A549 (cell line): Measurements from ENCODE around the gene TMEM198. TPM values are rescaled to one million over a fixed set of nuclear protein-coding genes. Genes with fewer than 3 reads are reported as not detected.

Experiments
- ATAC-seq, 2 experiments: fragments of 200-7000 bp in 1 of 2; fragments of >200 bp in 1 of 2; cut with Nextera tagmentation in 1 of 2; cut with Tn5 transposase in 1 of 2; 3 replicates each; pipeline versions ENCODE4 v1.8.0 to v1.9.1; 2018 to 2020; ENCODE audit warnings: mild to moderate bottlenecking in 1 of 2, moderate library complexity in 1 of 2
- CTCF ChIA-PET: fragments of 300-600 bp; sonication (Branson Sonifier 250); formaldehyde crosslinking; extraction: SDS; loops from one replicate; lab custom pipeline; 2021; ENCODE audit warnings: antibody characterized with exemption, inconsistent platforms; lab: Yijun Ruan, JAX
- POLR2A ChIA-PET: fragments of 350-600 bp; formaldehyde crosslinking; extraction: SDS; loops from one replicate; lab custom pipeline; 2021; ENCODE audit warnings: antibody characterized with exemption, inconsistent platforms; lab: Yijun Ruan, JAX
- DNase-seq, 2 experiments: peaks; one replicate each; pipeline versions ENCODE4 v3.0.0 to v3.0.0-alpha.2; 2011 to 2016; ENCODE audit warnings: low read depth in 1 of 2, low spot score in 1 of 2
- FAIRE-seq: peaks from 2 replicates; lab custom pipeline; 2011; peaks lifted over from hg19 to GRCh38; lab: Jason Lieb, UNC
- H3K27ac ChIP-seq, 2 experiments: fragments of >200 bp; sonication (Bioruptor Twin); formaldehyde crosslinking; 3 replicates each; pipeline ENCODE4 v1.5.1; 2016 to 2017
- H3K4me1 ChIP-seq: fragments of >200 bp; sonication (Bioruptor Twin); formaldehyde crosslinking; 3 replicates; pipeline ENCODE4 v1.6.1; 2016
- H3K4me2 ChIP-seq: fragments of >200 bp; sonication (Bioruptor Twin); formaldehyde crosslinking; 3 replicates; pipeline ENCODE4 v1.6.1; 2016
- H3K4me3 ChIP-seq: fragments of >200 bp; sonication (Bioruptor Twin); formaldehyde crosslinking; 3 replicates; pipeline ENCODE4 v1.5.1; 2016
- H3K9me3 ChIP-seq: fragments of >200 bp; sonication (Bioruptor Twin); formaldehyde crosslinking; 3 replicates; pipeline ENCODE4 v1.6.1; 2016
- ATOH8 ChIP-seq: fragments of 250-450 bp; sonication (Bioruptor Pico); IDR thresholded peaks from 2 replicates; pipeline ENCODE4 v1.5.0; 2020; ENCODE audit warnings: low read depth, mild to moderate bottlenecking, moderate library complexity
- BCL3 ChIP-seq: fragments of >200 bp; sonication (Bioruptor Twin); formaldehyde crosslinking; IDR thresholded peaks from 3 replicates; pipeline ENCODE4 v1.6.1; 2016
- CBX8 ChIP-seq: fragments of 200-600 bp; sonication (generic); IDR thresholded peaks from 2 replicates; pipeline ENCODE4 v1.6.1; 2016
- CHD4 ChIP-seq: fragments of 200-600 bp; sonication (generic); IDR thresholded peaks from 2 replicates; pipeline ENCODE4 v1.6.1; 2016; ENCODE audit warnings: antibody characterized with exemption, mild to moderate bottlenecking, borderline replicate concordance
- EHF ChIP-seq: fragments of 250-450 bp; sonication (Bioruptor Pico); IDR thresholded peaks from 2 replicates; pipeline ENCODE4 v1.5.0; 2020; ENCODE audit warnings: mild to moderate bottlenecking
- EP300 ChIP-seq, 2 experiments: fragments of >200 bp; sonication (Bioruptor Twin); formaldehyde crosslinking; IDR thresholded peaks; 2 replicates in 1 of 2; 3 replicates in 1 of 2; pipeline ENCODE4 v1.6.1; 2016 to 2017
- ESRRA ChIP-seq: fragments of 150-350 bp; IDR thresholded peaks from 2 replicates; pipeline ENCODE4 v1.6.1; 2014; ENCODE audit warnings: mild to moderate bottlenecking, low read length, borderline replicate concordance
- GATA3 ChIP-seq: IDR thresholded peaks from 2 replicates; pipeline ENCODE4 v1.6.1; 2012; ENCODE audit warnings: borderline replicate concordance
- HOXA7 ChIP-seq: fragments of 250-450 bp; sonication (Bioruptor Pico); IDR thresholded peaks from 2 replicates; pipeline ENCODE4 v1.5.0; 2020; ENCODE audit warnings: mild to moderate bottlenecking, moderate library complexity
- HOXB13 ChIP-seq: fragments of 250-450 bp; sonication (Bioruptor Pico); IDR thresholded peaks from 2 replicates; pipeline ENCODE4 v1.5.0; 2020; ENCODE audit warnings: low read depth, mild to moderate bottlenecking, moderate library complexity
- HOXB5 ChIP-seq: fragments of 250-450 bp; sonication (Bioruptor Pico); IDR thresholded peaks from 2 replicates; pipeline ENCODE4 v1.5.0; 2020; ENCODE audit warnings: mild to moderate bottlenecking, moderate library complexity
- JUN ChIP-seq, 2 experiments: fragments of >200 bp; sonication (Bioruptor Twin); formaldehyde crosslinking; IDR thresholded peaks; 2 replicates in 1 of 2; 3 replicates in 1 of 2; pipeline ENCODE4 v1.6.1; 2016 to 2017
- KDM1A ChIP-seq: fragments of 200-600 bp; sonication (generic); IDR thresholded peaks from 2 replicates; pipeline ENCODE4 v1.6.1; 2016; ENCODE audit warnings: low read depth, mild to moderate bottlenecking
- KDM5A ChIP-seq: fragments of 200-600 bp; sonication (generic); IDR thresholded peaks from 2 replicates; pipeline ENCODE4 v1.6.1; 2016; ENCODE audit warnings: antibody characterized with exemption, mild to moderate bottlenecking
- PHF8 ChIP-seq: fragments of 200-600 bp; sonication (generic); IDR thresholded peaks from 2 replicates; pipeline ENCODE4 v1.6.1; 2016; ENCODE audit warnings: low read depth, mild to moderate bottlenecking, antibody characterized with exemption, moderate library complexity, borderline replicate concordance
- POLR2A ChIP-seq: IDR thresholded peaks from 2 replicates; pipeline ENCODE4 v1.6.1; 2012; ENCODE audit warnings: mild to moderate bottlenecking, low read length
- RAD21 ChIP-seq, 2 experiments: fragments of >200 bp in 1 of 2; sonication (Bioruptor Twin) in 1 of 2; formaldehyde crosslinking in 1 of 2; IDR thresholded peaks in 1 of 2; conservative IDR thresholded peaks in 1 of 2; 2 replicates in 1 of 2; 3 replicates in 1 of 2; pipeline ENCODE4 v1.6.1; 2012 to 2018; ENCODE audit warnings: inconsistent platforms in 1 of 2
- RFX5 ChIP-seq: fragments of 450-650 bp; IDR thresholded peaks from 2 replicates; pipeline ENCODE4 v1.7.1; 2014; ENCODE audit warnings: antibody characterized with exemption, mild to moderate bottlenecking, moderate library complexity
- TFCP2L1 ChIP-seq: fragments of 250-450 bp; sonication (Bioruptor Pico); IDR thresholded peaks from 2 replicates; pipeline ENCODE4 v1.5.0; 2021; ENCODE audit warnings: mild to moderate bottlenecking
- TP53 ChIP-seq: fragments of 250-450 bp; sonication (Bioruptor Pico); IDR thresholded peaks from 2 replicates; pipeline ENCODE4 v1.5.0; 2021; ENCODE audit warnings: mild to moderate bottlenecking, moderate library complexity
- ZC3H11A ChIP-seq: fragments of 450-650 bp; IDR thresholded peaks from 2 replicates; pipeline ENCODE4 v1.6.1; 2014; ENCODE audit warnings: antibody characterized with exemption, mild to moderate bottlenecking
- ZFP36 ChIP-seq: fragments of 450-650 bp; IDR thresholded peaks from 2 replicates; pipeline ENCODE4 v1.6.1; 2014; ENCODE audit warnings: borderline replicate concordance; ENCODE audit not compliant: partially characterized antibody
- WGBS: methylation state at CpG from one replicate; pipeline ENCODE4 v1.1.6; 2017; ENCODE audit errors: missing lambda C conversion rate; 5-methylcytosine and 5-hydroxymethylcytosine counted together
- polyA plus RNA-seq, 4 experiments: library from polyadenylated mRNA; depleted of rRNA in 3 of 4; stranded (reverse); fragments of >200 nt; fragmentation: RNase III in 1 of 4; extraction: RNeasy Plus Mini Kit Qiagen cat#74134 plus additional on column Dnase treatment in 1 of 4; gene quantifications; 2 replicates in 3 of 4; 3 replicates in 1 of 4; pipeline ENCODE4 v1.2.3, GENCODE V29; 2011 to 2017
- TF ChIP-seq, protein P1 (sequence below): IDR thresholded peaks from 2 replicates; pipeline ENCODE4 v1.6.1; 2012
- TF ChIP-seq, protein P2 (sequence below): IDR thresholded peaks from 2 replicates; pipeline ENCODE4 v1.6.1; 2012
- TF ChIP-seq, protein P3 (sequence below): IDR thresholded peaks from 2 replicates; pipeline ENCODE4 v1.6.1; 2012; ENCODE audit warnings: low read depth, borderline replicate concordance

TMEM198 gene
- polyA plus RNA-seq, 2 of the 4 experiments (the other 2 are of a cell fraction): 0.31 to 0.37 TPM

DNA sequence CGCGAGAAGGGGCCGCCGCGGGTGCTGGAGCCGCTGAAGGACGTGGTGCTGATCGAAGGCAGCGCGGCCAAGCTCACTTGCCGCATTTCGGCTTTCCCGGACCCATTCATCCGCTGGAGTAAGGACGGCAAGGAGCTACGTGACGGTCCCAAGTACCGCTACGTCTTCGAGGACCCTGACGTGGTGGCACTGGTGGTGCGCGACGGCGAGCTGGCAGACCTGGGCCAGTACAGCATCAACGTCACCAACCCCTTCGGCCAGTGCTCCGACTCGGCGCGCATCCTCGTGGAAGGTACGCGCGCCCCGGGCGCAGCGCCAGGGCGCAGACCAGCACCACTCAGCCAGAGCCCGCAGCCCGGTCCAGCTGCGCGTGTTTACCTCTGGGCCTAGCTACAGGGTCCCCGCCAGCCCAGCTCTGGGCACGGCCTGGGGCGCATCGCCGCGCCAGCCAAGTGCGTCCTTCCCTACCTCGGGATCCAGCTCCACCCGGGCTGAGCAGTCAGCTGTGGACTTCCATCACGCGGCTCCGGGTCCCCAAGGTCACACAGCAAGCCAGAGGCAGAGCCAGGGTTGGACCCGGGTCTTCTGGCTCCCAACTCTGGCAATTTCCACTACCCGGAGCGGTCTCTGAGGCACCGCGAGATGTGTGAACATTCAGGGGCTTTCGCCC lies 46.9 kb upstream of the TMEM198 start:
- ChIA-PET POLR2A (interaction anchor here (1.9 kb wide), 3 partner anchors 8 to 13 kb away, joined by 9 to 24 read pairs (median 10); no protein-coding TSS in a partner anchor), CTCF (interaction anchor here (0.9 to 89.4 kb wide), 4 partner anchors 9 to 338 kb away, joined by 3 to 3291 read pairs (median 1650); partner anchors contain the start of genes ASIC4, CHPF, GMPPA and SPEG)
- no peak for TF ChIP-seq ZFP36
- TF ChIP-seq, protein P1, sequence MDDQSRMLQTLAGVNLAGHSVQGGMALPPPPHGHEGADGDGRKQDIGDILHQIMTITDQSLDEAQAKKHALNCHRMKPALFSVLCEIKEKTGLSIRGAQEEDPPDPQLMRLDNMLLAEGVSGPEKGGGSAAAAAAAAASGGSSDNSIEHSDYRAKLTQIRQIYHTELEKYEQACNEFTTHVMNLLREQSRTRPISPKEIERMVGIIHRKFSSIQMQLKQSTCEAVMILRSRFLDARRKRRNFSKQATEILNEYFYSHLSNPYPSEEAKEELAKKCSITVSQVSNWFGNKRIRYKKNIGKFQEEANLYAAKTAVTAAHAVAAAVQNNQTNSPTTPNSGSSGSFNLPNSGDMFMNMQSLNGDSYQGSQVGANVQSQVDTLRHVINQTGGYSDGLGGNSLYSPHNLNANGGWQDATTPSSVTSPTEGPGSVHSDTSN: no peak
- TF ChIP-seq HOXA7 (CRISPR knock-in tag): no peak
- H3K9me3 ChIP-seq: no peaks in the 10 kb centered on the region
- WGBS: 92% methylated on average over 61 of the region's 61 CpGs
- DNase-seq (no peak), FAIRE-seq (no peak), ATAC-seq (no peak)
- peak overlapping the region; percentile 83 for H3K4me2 ChIP-seq
- peaks cover 22% of the 10 kb centered on the region; the same call in 2 of the 3 replicates for H3K4me1 ChIP-seq
- H3K27ac ChIP-seq: peak overlapping the region; percentile 84 to 91; a peak in 3 of 6 replicates
- peak overlapping the region; percentile 75; the same call in 2 of the 3 replicates for H3K4me3 ChIP-seq

DNA sequence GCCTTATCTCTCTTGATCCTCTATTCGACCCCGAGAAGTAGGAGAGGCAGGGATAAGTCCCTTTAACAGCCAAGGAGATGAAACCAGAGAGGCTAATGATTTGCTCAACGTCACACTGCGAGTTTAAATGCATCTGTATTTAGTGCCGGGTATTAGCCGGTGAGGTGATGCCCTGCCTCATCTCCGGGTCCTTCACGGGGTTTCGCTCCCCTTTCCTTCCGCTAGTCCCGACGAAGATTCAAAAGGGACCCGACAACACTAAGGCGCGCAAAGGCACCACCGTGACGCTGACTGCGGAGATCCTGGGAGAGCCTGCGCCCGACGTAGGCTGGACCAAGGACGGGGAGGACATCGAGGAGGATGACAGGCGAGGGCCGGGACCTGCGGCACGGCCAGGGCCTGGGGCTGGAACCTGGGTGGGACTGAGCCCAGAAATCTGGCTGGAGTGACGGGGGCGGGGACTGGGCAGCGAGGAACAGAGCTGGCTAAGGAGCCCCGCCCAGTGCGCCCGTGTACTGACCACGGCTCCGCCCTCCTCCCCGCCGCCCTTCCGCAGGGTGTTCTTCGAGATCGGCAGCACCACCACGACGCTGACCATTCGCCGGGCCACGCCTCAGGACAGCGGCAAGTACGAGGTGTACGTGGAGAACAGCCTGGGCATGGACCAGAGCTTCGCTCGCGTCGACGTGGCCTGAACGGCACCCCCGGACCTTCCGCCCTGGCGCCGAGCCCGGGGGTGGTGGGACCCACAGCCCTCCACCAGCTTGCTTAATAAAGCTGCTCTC lies 46.1 kb upstream of the TMEM198 start:
- peak overlapping the region; percentile 83 for H3K4me2 ChIP-seq
- peaks cover 22% of the 10 kb centered on the region; the same call in 2 of the 3 replicates for H3K4me1 ChIP-seq
- ChIA-PET CTCF (interaction anchor here (3.2 to 89.4 kb wide), 3 partner anchors 9 to 95 kb away, joined by 8 to 3291 read pairs (median 3291); partner anchors contain the start of genes ASIC4, CHPF, GMPPA and SPEG), POLR2A (interaction anchor here (0.6 to 2.0 kb wide), 12 partner anchors 9 to 110 kb away, joined by 3 to 24 read pairs (median 6); partner anchors contain the start of genes DNPEP, OBSL1 and STK11IP)
- H3K9me3 ChIP-seq: no peaks in the 10 kb centered on the region
- DNase-seq (peak; percentile 85 to 88), ATAC-seq (peak; percentile 76 to 87), FAIRE-seq (no peak)
- H3K4me3 ChIP-seq: peak overlapping the region; percentile 75
- H3K27ac ChIP-seq: peak overlapping the region; percentile 84 to 91
- WGBS: 23% methylated on average over 42 of the region's 59 CpGs
- TF ChIP-seq, protein P2, sequence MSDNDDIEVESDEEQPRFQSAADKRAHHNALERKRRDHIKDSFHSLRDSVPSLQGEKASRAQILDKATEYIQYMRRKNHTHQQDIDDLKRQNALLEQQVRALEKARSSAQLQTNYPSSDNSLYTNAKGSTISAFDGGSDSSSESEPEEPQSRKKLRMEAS: peak; percentile 79
- TF ChIP-seq EP300 (IDR thresholded peaks at IDR 0.05): no peak
- TF ChIP-seq TP53 (CRISPR knock-in tag): no peak
- no peak for TF ChIP-seq KDM5A
- no peak for TF ChIP-seq HOXB5 (CRISPR knock-in tag)
- TF ChIP-seq POLR2A: peak; percentile 63
- no peak for TF ChIP-seq KDM1A
- TF ChIP-seq HOXB13 (CRISPR knock-in tag): no peak
- no peak for TF ChIP-seq CHD4
- 0 out of 2 replicates have a peak, but pooled peaks have one; percentile 13 for TF ChIP-seq GATA3
- no peak for TF ChIP-seq HOXA7 (CRISPR knock-in tag)
- TF ChIP-seq ATOH8 (CRISPR knock-in tag): no peak
- no peak for TF ChIP-seq PHF8
- TF ChIP-seq, protein P1: no peak
- no peak for TF ChIP-seq BCL3
- TF ChIP-seq ZC3H11A: no peak
- TF ChIP-seq, protein P3, sequence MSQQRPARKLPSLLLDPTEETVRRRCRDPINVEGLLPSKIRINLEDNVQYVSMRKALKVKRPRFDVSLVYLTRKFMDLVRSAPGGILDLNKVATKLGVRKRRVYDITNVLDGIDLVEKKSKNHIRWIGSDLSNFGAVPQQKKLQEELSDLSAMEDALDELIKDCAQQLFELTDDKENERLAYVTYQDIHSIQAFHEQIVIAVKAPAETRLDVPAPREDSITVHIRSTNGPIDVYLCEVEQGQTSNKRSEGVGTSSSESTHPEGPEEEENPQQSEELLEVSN: peak; percentile 72
- no peak for TF ChIP-seq CBX8
- TF ChIP-seq RAD21 (conservative IDR thresholded peaks at IDR 0.05 in 1 of 2, IDR thresholded peaks at IDR 0.05 in 1 of 2): no peak
- TF ChIP-seq ESRRA: no peak
- no peak for TF ChIP-seq RFX5
- TF ChIP-seq TFCP2L1 (CRISPR knock-in tag): 0 out of 2 replicates have a peak, but pooled peaks have one; percentile 48
- no peak for TF ChIP-seq EHF
- TF ChIP-seq JUN (IDR thresholded peaks at IDR 0.05): peak in 1 of 2 experiments; percentile 26; a peak in 2 of 5 replicates
